Fibroblast of skin of left quadriceps (primary cell): ENCODE results near the gene SETD4.

ENCODE experiments used
- DNase-seq, 2 experiments: peaks; one replicate each; pipeline ENCODE4 v3.0.0-alpha.2; 2013; ENCODE audit warnings: low read depth in 2 of 2

Gene SETD4

GRCh38 chr21:36008505-36008904 is 51.8 kb downstream of the SETD4 start:
- no peak for DNase-seq

GRCh38 chr21:36005879-36006400 is 54.4 kb downstream of the SETD4 start:
- DNase-seq = no peak

- peak in 1 of 2 experiments; percentile 13 for DNase-seq
Measured at GRCh38 chr21:36005018-36005417, 55.3 kb downstream of the SETD4 start.

- peak in 1 of 2 experiments; percentile 22 for DNase-seq
Measured at GRCh38 chr21:36004441-36004840, 55.9 kb downstream of the SETD4 start.

GRCh38 chr21:36003776-36004175 is 56.5 kb downstream of the SETD4 start:
- no peak for DNase-seq

- DNase-seq = no peak
Measured at GRCh38 chr21:35996217-35996616, 64.1 kb downstream of the SETD4 start.

GRCh38 chr21:35995522-35996088 is 64.7 kb downstream of the SETD4 start:
- no peak for DNase-seq

GRCh38 chr21:35994613-35995012 is 65.7 kb downstream of the SETD4 start:
- no peak for DNase-seq

GRCh38 chr21:35993875-35994490 is 66.3 kb downstream of the SETD4 start:
- no peak for DNase-seq

- DNase-seq = no peak
Measured at GRCh38 chr21:35991131-35991530, 69.2 kb downstream of the SETD4 start.

GRCh38 chr21:35990609-35991008 is 69.7 kb downstream of the SETD4 start:
- DNase-seq = no peak

GRCh38 chr21:35989138-35989735 is 71.1 kb downstream of the SETD4 start:
- DNase-seq = no peak

GRCh38 chr21:35988416-35989137 is 71.7 kb downstream of the SETD4 start:
- no peak for DNase-seq

GRCh38 chr21:35987475-35987874 is 72.9 kb downstream of the SETD4 start:
- DNase-seq = no peak

- no peak for DNase-seq
Measured at GRCh38 chr21:35984654-35985361, 75.5 kb downstream of the SETD4 start.
